HG03159 (cell line): ENCODE measurements around the gene STIMATE.

Experiments used
- ATAC-seq: cut with Tn5 transposase; IDR thresholded peaks from one replicate; pipeline ENCODE4 v1.9.1; 2021; ENCODE audit warnings: mild to moderate bottlenecking, moderate library complexity; ENCODE audit not compliant: unreplicated experiment

The STIMATE gene

DNA sequence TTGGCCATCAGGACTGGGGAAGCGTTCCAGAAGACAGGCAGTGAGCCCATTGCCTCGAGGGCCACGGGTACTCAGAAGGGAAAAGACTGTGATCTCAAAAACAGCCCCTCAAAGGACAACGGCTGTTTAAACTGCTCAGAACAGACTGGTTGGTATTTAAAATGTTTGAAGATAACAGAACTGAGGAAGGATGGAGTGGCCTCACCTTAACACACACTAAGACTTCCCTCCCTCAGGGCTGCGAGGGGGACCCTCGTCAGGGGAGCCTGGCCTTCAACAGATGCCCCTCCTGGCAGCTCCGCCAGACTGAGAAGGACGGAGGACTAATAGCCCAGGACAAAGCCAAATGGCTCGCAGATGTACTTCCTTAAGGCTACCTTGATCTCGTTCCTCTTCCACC lies 2.6 kb downstream of the STIMATE start:
- ATAC-seq = no peak

GRCh38 chr3:52893723-52894122 lies 3.6 kb downstream of the STIMATE start:
- ATAC-seq = no peak

DNA sequence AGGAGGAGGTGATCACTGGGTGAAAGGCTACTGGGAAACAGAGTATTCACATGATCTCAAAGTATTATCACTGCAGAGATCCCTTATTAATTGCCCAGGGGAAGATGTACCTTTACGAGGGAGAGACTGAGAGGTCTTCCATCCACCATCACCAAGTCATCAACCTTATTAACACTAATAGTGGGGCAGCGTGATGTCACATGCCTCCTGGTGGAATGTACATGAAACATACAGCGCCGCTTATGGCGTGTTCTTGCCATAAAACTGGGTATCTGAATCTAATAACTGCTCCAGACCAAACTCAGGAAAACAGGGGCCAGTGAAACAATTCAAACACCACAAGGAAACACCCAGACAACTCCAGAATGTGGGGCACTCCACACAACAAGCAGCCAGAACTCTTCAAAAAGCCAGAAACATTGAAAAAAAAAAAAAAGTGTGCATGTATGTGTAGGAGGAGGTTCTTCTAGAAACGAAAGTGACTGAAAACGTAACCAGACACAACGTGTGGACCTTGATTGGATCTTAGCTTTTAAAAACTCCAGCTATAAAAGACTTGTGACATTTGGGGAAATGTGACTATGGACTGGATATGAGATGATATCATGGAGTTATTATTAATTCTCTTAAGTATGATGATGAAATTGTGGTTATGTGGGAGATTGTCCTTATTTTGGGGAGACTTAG lies 4.6 kb downstream of the STIMATE start:
- ATAC-seq = no peak

- no peak for ATAC-seq
Observed at GRCh38 chr3:52892290-52892624, 5.1 kb downstream of the STIMATE start.

DNA sequence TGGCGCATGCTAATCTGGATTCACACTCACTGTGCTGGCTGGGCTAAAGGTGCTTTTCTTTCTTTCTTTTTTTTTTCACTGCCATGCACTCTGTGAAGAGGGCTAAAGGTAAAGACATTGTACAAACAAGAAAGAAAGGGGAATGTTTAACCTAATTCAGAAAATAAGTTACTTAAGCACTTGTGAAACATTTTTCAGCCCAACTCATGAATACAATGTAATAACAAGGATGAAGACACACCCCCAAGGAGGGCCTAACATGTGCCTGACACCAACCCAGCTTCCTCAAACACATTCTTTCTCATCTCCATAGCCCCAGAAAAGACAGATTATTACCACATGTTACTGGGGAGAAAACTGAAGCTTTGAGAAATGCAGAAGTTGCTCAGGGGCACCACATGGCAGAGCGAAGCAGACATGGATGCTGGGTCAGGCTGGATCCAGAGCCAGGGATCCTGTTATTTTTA lies 5.7 kb downstream of the STIMATE start:
- ATAC-seq = no peak

DNA sequence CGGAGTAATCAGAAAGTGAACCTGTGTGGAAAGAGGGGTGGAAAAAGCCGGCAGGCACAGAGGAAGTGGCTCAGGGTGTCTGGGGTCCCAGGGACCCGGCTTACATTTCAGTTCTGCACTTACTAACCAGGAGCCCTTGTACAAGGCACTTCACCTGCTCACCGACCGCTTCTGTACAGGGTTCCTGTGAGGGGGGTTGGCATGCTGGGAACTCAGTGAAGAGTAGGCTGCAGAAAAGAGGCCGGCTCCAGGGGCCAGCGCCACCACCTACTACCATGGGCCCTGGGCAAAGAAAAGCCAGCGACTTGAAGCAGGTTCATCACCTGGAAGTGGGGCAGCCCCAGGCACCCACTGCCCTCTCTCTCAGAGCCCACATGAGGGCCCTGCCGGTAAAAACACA lies 6.2 kb downstream of the STIMATE start:
- ATAC-seq = no peak

DNA sequence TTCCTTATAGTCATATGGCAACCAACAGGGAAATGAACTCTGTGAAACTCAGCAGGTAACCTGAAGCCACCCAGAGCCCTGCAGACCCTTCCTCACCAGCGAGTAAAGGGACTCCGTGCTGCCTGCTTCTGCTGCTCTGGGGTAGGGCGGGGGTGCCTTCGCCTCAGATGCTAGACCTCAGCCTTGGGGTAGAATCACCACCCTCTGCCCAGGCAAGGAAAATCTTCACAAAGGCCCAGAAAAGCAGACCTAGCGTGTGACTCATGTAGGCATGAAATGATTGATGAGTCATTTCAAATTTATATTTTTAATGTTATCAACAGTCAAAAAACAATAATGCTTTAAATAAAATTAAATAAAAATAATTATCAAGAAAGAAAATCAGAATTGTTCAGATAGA lies 6.6 kb downstream of the STIMATE start:
- no peak for ATAC-seq

GRCh38 chr3:52889901-52890300 lies 7.4 kb downstream of the STIMATE start:
- ATAC-seq = no peak

GRCh38 chr3:52887166-52887565 lies 10.2 kb downstream of the STIMATE start:
- ATAC-seq = no peak

GRCh38 chr3:52886049-52886730 lies 11.2 kb downstream of the STIMATE start:
- no peak for ATAC-seq

DNA sequence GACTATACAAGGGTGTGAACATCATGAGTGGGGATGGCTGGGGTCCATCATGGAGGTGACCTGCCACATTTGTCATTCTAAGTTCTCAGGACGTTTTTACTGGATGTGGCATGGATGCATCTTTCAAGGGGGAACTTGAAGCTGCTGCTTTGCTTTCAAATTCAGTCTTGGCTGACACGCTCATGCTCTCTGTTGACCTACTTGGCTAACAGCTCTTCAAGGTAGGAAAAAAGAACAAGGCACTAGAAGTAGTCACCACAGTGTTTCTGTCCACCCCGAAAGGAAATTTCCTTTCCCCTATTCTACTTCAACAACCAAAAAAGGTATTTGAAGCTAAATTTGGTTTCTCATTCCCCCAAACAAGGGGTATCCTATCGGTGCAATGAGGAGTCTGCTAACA lies 15.0 kb downstream of the STIMATE start:
- ATAC-seq = no peak

- ATAC-seq = no peak
Observed at GRCh38 chr3:52881871-52882270, 15.5 kb downstream of the STIMATE start.

- no peak for ATAC-seq
Observed at GRCh38 chr3:52880474-52880873, 16.9 kb downstream of the STIMATE start.

DNA sequence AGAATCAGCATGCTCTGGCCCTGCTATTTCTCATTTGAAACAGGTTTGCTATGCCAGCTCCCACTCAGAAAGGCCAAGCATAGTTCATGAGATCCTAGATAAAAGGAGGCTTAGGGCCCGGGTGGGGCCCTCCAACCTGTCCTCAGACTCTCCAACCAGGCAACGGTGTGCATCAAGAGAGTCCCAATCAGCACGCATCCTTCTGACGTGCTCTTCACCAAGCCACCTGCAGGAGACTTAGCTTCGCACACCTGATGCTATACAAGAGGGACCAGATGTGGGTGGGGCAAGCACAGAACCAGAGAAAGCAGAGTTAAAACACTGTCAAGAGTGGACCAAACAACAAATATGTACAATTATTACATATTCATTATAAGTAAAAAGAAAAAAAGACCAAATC lies 17.3 kb downstream of the STIMATE start:
- ATAC-seq = no peak

DNA sequence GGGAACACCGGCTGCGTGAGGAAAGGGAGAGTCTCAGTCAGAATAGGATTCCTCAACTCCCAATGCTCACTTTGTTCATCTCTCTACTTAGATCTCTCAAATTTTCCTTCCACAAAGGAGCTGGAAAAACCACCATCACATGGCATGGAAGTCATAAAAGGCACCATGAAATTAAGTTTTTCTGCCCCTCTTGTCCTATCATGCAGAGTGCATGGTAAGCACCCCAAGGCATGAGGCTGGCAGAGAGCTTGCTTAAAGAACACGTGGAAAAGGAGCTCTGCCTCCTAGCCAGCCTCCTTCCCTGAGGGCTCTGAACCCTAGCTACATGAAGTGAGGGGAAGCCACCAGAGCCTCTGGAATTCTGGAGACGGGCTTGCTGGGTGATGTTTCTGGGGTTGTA lies 17.8 kb downstream of the STIMATE start:
- ATAC-seq = no peak

- no peak for ATAC-seq
Observed at GRCh38 chr3:52879090-52879489, 18.3 kb downstream of the STIMATE start.

DNA sequence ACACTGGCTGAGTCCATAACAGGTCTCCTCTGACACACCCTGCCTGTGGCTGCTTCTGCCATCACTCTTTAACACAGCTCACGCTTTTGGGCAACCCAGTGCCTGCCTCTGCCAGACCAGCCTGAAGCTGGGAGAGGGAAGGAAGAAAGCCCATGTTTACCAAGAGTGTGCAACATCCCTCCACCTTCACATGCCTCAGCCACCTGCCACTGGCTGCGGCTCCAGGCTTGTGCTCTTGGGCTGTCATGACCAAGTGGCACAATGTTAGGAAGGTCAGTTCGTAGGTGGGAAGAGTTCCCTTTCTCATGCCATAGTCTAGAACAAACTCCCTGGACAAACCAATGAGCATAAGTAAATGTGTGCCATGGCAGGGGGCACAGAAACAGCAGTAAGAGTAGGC lies 20.3 kb downstream of the STIMATE start:
- ATAC-seq = no peak

- ATAC-seq = no peak
Observed at GRCh38 chr3:52874864-52875587, 22.3 kb downstream of the STIMATE start.

DNA sequence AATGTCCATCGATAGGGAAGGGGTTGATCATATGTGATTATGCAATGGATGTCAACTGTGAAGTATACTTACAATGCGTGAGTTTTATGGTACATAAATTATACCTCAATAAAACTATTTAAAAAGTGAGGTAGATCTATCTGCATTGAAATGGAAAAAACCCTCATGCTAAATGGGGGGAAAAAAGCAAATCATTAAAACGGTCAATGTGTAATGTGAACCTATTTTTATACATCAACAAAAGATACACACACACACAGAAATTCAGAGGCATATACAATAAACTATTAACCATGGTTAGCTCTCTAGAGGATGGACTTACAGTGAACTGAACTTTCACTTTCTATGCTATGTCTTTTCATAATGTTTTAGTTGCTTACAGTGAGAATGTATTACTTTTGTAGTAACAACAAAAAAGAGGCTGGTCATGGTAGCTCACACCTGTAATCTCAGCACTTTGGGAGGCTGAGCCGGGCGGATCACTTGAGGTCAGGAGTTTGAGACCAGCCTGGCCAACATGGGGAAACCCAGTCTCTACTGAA lies 23.1 kb downstream of the STIMATE start:
- no peak for ATAC-seq

DNA sequence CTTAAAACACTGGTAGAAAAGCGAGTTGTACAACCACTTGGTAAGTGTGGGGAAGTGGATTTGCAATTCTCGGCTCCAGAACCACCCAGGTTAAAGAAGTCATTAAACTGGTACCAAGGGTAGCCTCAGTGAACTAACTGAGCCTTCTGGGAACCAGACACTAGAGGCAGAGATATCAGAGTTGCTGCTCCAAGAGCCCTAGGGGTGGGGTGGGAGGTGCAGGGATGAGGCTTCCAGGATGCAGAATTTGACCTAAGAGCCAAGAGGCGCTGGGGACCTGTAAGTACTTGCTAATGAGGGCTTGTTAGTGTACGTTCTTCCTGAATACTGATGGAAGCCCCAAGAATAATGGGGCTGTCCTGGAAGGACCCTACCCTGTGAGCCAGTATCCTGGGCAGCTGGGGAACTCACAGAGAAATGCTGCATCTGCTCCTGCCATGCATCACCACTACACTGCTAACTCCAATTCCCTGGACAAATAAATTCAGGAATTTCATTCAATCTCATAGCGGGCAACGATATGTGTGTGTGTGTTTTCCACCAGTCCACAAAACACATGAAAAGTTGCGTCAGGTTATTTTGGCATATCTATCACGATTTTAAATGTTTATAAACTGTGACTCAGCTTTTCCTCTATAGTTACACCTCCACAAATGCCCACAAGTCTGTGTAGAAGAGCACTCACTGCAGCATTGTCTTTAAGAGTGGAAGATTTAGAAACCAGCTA lies 23.8 kb downstream of the STIMATE start:
- no peak for ATAC-seq

GRCh38 chr3:52872245-52872644 lies 25.1 kb downstream of the STIMATE start:
- ATAC-seq = no peak
